ENCODE measurements around the gene ARHGEF4. TPM values are rescaled to one million over a fixed set of nuclear protein-coding genes. Genes with fewer than 3 reads are reported as not detected.

Gene ARHGEF4
- total RNA-seq, 1 experiment from 2014 or later: 12.6 TPM

GRCh38 chr2:130790312-130790711 lies 46.4 kb upstream of the ARHGEF4 start:
- Histone ChIP-seq H3K56ac (ENCODE audit: insufficient read length, low read depth, low read length) (no peak overlapping the region), H4K5ac (ENCODE audit: insufficient read length, low read depth, low read length) (no peak overlapping the region), H3K4ac (ENCODE audit: low read depth, low read length) (no peak overlapping the region), H3K23ac (ENCODE audit: insufficient read length, low read depth, low read length) (no peak overlapping the region), H2AFZ (ENCODE audit: low read length) (no peak overlapping the region), H3K23me2 (ENCODE audit: insufficient read length, low read depth, low read length, poor library complexity, severe bottlenecking) (no peaks in the 10 kb centered on the region), H2AK5ac (ENCODE audit: insufficient read length, low read length) (no peak overlapping the region), H3K14ac (ENCODE audit: insufficient read depth, low read length) (no peak overlapping the region), H2BK15ac (ENCODE audit: low read depth, low read length) (no peak overlapping the region), H3T11ph (ENCODE audit: low read length) (no peak overlapping the region), H2BK20ac (ENCODE audit: low read depth, low read length, poor library complexity, severe bottlenecking) (no peak overlapping the region), H4K91ac (ENCODE audit: insufficient read length, low read depth, low read length) (no peak overlapping the region), H2BK12ac (ENCODE audit: insufficient read length, low read depth, low read length) (no peak overlapping the region), H3K9me3 (ENCODE audit: control insufficient read depth, low read depth, low read length) (no peaks in the 10 kb centered on the region), H3K4me1 (ENCODE audit: insufficient read depth, low read length) (no peaks in the 10 kb centered on the region), H3K4me2 (ENCODE audit: insufficient read depth, insufficient read length, low read length) (no peak overlapping the region), H2BK120ac (ENCODE audit: low read depth, low read length, poor library complexity, severe bottlenecking) (no peak overlapping the region), H3K18ac (ENCODE audit: insufficient read length, low read depth, low read length) (no peak overlapping the region), H2BK5ac (ENCODE audit: insufficient read length, low read length) (no peak overlapping the region), H3K27me3 (ENCODE audit: insufficient read depth, low read length) (no peaks in the 10 kb centered on the region), H3K79me1 (ENCODE audit: insufficient read depth, low read depth, low read length, poor library complexity, severe bottlenecking) (no peaks in the 10 kb centered on the region), H4K20me1 (ENCODE audit: control insufficient read depth, insufficient read depth, insufficient read length) (no peaks in the 10 kb centered on the region), H3K27ac (ENCODE audit: insufficient read length, low read depth, low read length) (no peak overlapping the region), H4K8ac (replicated peaks; ENCODE audit: insufficient read length, low read depth, low read length) (no peak overlapping the region), H3K9ac (ENCODE audit: extremely low read depth, insufficient read length, low read length) (no peak overlapping the region), H3K79me2 (ENCODE audit: insufficient read depth, low read length) (no peaks in the 10 kb centered on the region)
- H3K27ac Mint-ChIP-seq: no peak overlapping the region
- no peak for DNase-seq
- no peaks in the 10 kb centered on the region for H3K36me3 Mint-ChIP-seq (ENCODE audit: insufficient read depth in 1 of 3, low read depth in 3 of 3)
- no CpG with 5 or more reads among the region's 2 CpGs for WGBS (ENCODE audit: extremely low coverage, insufficient read length, low lambda C conversion rate)
- H3K27me3 Mint-ChIP-seq (ENCODE audit: low read depth): no peaks in the 10 kb centered on the region
- no peak overlapping the region for H3K4me3 Mint-ChIP-seq
- H3K4me1 Mint-ChIP-seq: no peaks in the 10 kb centered on the region
- no peaks in the 10 kb centered on the region for H3K9me3 Mint-ChIP-seq
- TF ChIP-seq CTCF (conservative IDR thresholded peaks at IDR 0.05): no peak
